TTC549 (cell line): ENCODE data around the gene METTL25.

Source experiments
- FAIRE-seq: peaks from 2 replicates; lab custom pipeline; 2012; peaks lifted over from hg19 to GRCh38; lab: Jason Lieb, UNC

The METTL25 gene

DNA sequence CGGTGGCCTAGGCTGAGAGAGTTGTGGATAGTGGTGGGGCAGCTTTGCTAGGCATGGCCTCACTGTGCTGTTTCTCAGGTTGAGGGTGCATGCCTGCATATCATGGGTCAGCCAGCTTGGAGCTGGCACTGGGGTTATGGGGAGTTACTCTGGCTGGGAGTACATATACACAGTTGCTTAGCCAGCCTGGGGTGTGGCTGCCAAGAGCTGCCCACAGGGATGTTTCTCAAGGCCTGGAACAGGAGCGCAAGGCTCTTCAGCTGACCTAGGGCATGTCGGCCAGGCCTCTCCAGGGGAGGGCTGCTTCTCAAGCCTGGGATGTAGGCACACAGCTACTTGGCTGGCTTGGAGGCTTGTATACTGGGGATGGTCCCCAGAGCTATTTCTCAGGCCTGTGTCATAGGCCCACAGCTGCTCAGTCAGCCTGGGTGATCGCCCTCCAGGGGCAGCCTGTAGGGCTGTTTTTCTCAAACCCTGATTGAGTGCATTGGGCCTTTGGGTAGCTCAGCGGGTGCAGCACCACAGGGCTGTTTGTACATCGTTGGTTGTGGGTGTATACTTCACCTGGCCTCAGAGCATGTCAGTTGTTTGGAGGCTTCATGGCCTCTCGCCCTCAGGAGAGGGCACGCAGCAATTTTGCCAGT is 114.9 kb downstream of the METTL25 start:
- no peak for FAIRE-seq

GRCh38 chr12:82474181-82474797 is 116.0 kb downstream of the METTL25 start:
- no peak for FAIRE-seq

GRCh38 chr12:82474798-82475184 is 116.5 kb downstream of the METTL25 start:
- FAIRE-seq: no peak

DNA sequence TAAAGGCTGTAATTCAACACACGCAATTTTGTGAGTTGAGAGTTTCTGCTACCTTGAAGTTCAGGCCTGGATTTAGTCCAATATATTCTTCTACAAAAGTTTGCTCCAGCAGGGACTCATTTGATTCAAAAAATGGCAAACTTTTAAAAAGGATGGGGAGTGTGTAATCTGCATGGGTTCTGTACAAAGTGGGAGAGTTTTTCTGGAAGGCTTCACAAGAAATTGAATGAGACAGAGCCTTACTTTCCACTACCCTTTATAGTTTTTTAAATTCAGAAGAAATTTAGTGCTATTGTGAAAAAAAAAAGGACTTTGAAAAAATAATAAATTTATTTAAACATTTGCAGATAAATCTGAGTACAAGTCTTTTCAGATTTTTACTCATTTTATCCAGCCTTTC is 116.9 kb downstream of the METTL25 start:
- FAIRE-seq: no peak

DNA sequence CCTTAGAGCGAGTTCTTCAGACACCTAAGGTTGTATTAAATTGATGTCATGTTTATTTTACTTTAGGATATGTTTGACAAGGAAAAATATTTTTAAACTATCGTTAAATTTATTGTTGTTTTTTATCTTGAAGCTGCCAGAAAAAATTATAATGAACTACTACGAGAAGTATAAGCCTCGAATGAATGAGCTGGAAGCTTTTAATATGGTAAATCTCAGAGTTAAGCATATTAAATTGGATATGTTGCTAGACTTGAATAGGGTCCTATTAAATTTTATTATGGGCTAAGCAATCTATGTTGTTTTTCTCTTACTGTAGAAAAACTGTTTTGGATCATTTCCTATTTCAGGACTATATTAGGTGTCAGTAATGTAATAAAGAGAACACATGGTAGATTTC is 118.2 kb downstream of the METTL25 start:
- FAIRE-seq: no peak

- FAIRE-seq: no peak
Observed at GRCh38 chr12:82479511-82479910, 121.2 kb downstream of the METTL25 start.

- FAIRE-seq: no peak
Observed at GRCh38 chr12:82480606-82481005, 122.3 kb downstream of the METTL25 start.

DNA sequence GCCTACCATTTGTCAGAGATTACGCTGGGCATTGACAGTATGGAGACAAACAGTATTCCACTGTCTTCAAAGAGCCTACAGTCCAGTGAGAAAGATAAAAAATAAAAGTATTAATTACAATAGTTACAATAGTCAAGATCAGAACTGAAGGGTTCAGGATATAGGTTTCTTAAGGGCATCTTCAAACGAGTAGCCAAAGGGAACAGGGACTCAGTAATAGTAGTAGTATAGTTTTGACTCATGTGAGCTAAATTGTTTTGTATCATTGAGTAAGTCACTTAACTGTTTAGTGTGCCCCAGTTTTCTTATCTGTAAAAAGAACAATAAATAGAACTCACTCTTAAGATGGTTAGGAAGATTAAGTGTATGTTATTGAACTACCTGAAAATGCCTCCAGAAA is 123.6 kb downstream of the METTL25 start:
- no peak for FAIRE-seq

- no peak for FAIRE-seq
Observed at GRCh38 chr12:82486524-82487235, 128.4 kb downstream of the METTL25 start.

DNA sequence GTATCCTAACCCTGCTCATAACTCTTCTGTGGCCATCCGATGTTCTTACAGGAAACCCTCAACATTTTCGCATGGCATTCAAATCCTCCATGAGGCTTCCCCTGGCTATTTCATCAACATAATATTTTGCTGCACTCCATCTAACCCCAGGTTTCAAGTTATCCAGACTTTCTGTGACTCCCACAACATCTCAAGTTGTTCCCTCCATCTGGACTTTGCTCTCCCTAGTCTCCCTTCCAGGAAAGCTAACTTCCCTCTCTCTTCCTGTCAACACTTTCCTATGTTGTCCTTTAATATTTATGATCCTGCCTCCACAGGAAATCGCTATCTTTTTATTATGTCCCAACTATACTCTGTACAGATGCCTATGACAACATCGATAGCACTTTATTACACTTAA is 146.1 kb downstream of the METTL25 start:
- no peak for FAIRE-seq

DNA sequence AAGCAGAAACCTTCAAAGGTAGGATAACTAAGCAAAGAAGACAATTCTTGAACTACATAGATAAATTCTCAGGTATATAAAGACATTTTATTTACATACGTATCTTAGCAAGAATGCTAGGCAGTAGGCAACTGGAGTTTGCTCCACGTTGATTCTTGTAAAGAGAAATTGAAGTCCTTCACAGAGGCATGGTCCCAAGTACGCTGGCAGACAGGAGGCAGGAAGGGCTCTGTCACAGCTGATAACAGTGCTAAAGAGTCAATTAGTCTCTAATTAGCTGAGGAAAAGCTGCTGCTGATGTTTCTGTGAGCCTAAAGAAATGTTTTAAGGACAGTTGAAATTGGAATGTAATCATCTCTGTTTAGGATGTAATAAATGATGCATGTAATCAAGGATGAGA is 146.8 kb downstream of the METTL25 start:
- no peak for FAIRE-seq

DNA sequence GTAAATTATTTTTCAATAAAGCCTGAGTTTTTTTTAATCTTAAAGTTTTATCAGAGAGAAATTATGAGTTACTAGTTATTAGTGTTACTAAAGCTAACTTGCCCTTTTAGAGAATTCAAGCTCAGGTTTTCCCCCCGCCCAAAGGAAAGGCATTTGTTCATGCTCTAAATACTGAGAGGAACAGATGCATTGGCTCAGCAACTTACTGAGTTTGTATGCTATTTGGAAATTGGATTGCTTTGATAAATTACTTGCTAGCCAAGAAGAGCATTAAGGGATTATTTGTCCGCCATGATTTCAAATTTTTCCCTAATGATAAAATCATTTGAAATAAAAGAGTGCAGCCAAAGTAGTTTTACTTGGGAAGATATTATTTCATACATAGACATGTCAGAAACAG is 149.4 kb downstream of the METTL25 start:
- FAIRE-seq: no peak

- FAIRE-seq: no peak
Observed at GRCh38 chr12:82510386-82510785, 152.1 kb downstream of the METTL25 start.

DNA sequence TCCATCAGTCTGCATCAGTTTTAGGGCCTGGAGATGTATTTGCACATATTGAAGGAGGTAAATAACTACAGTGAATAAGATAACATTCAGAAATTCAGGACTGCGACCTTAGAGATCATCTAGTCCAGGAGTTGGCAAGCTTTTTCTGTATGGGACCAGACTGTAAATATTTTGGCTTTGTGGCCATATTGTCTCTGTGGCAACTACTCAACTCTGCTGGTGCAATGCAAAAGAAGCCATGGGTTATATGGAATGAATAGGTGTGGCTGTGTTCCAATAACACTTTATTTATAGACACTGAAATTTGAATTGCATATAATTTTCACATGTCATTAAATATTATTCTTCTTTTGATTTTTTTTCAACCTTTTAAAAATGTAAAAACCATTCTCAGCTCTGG is 156.6 kb downstream of the METTL25 start:
- FAIRE-seq: no peak

GRCh38 chr12:82515652-82516051 is 157.3 kb downstream of the METTL25 start:
- no peak for FAIRE-seq

DNA sequence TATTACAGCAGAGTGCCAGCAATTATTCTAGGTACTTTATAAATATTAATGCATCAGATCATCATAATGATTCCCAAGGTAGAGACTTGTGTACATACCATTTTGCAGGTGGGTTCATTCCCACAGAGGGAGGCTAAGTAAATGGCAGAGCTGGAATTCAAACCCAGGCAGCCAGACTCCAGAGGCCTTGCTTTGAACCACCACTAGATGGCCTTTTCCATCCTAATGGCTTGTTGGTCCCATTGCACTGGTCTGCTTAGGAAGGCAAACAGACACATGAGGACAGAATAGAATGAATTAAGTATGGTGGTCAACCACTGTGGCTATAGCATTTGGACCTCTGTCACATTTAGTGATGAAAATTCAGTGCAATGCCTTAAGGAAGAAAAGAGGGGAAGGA is 158.7 kb downstream of the METTL25 start:
- no peak for FAIRE-seq

DNA sequence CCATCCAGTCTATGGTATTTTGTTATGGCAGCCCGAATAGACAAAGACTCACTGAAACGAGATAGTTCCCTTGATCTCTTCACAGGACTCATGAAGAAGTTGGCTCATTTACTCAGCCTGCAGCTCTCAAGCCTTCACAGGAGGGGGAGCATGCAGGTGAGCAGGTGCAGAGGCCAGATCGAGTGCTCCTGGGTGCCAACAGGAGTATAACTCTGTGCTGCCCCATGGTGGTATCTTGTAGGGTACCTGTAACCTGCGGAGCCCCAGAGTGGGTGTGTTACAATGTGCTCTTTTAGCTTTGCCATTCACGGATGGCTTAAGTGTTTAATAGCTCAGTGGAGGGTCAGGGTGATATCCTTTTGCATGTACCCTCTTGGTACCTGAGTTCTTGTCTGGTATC is 159.5 kb downstream of the METTL25 start:
- FAIRE-seq: no peak

DNA sequence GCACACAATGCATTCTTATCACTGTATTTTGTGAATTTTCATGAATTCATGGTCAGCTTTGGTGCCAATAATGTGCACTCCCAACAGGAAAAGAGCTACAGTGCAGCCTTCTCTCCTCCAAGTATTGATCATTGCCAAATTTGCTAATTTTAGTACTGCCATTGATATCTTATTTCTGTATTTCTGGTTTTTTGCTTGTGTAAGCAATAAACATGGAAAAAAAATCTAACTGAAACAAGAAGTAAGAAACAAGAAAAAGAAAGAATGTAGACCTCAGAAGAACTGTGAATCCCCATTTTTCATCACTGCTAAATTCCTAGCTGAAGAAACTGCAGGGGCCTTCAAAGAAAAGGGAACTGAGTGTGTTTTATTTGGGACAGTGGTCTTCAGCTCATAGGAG is 161.2 kb downstream of the METTL25 start:
- FAIRE-seq: no peak

- no peak for FAIRE-seq
Observed at GRCh38 chr12:82522285-82522684, 164.0 kb downstream of the METTL25 start.

- no peak for FAIRE-seq
Observed at GRCh38 chr12:82522762-82523161, 164.4 kb downstream of the METTL25 start.

- no peak for FAIRE-seq
Observed at GRCh38 chr12:82523996-82524395, 165.7 kb downstream of the METTL25 start.

DNA sequence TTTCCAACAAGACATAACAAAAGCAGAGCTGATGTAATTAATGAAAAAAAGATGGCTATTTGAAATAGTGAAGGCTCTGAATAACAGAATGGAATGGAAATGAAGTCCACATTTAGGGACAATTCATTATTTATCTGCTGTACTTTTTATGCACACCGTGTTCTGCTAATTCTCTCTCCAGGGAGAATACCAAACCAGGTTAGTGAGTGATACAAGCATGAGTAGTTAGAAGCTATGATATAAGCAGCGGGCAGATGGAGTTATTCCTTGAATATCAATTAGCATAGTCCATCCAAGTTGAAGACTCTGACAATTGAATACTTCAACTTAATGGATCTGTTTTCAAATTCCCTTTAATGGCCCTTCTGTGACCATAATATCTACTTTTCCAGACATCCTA is 166.3 kb downstream of the METTL25 start:
- no peak for FAIRE-seq

- FAIRE-seq: no peak
Observed at GRCh38 chr12:82525616-82526015, 167.3 kb downstream of the METTL25 start.
